Measurements from ENCODE around the gene ADGRA3. TPM values are rescaled to one million over a fixed set of nuclear protein-coding genes. Genes with fewer than 3 reads are reported as not detected.

ADGRA3 gene
- polyA plus RNA-seq, 1 experiment: 10.6 TPM

GRCh38 chr4:22440999-22441398, 74.9 kb downstream of the ADGRA3 start:
- Histone ChIP-seq H3K27me3 (ENCODE audit: control insufficient read depth, insufficient read depth, low read length) (no peaks in the 10 kb centered on the region), H3K36me3 (ENCODE audit: control insufficient read depth, insufficient read depth, low read length) (no peaks in the 10 kb centered on the region), H3K4me3 (ENCODE audit: low read depth, low read length) (no peak overlapping the region)
- CTCF ChIA-PET: interaction anchor here (0.6 to 1.3 kb wide), 3 partner anchors 13 to 51 kb away, joined by 3 read pairs; no protein-coding TSS in a partner anchor
- TF ChIP-seq CTCF (IDR thresholded peaks at IDR 0.05; ENCODE audit: insufficient read depth, low read depth, low read length): no peak
- no peak for DNase-seq (ENCODE audit: low read depth)
- POLR2A ChIA-PET: no interaction called here

- ChIA-PET POLR2A (no interaction called here), CTCF (no interaction called here)
- H3K36me3 ChIP-seq (ENCODE audit: control insufficient read depth, insufficient read depth, low read length): no peaks in the 10 kb centered on the region
- H3K4me3 ChIP-seq (ENCODE audit: low read depth, low read length): no peak overlapping the region
- TF ChIP-seq CTCF (IDR thresholded peaks at IDR 0.05; ENCODE audit: insufficient read depth, low read depth, low read length): no peak
- no peaks in the 10 kb centered on the region for H3K27me3 ChIP-seq (ENCODE audit: control insufficient read depth, insufficient read depth, low read length)
- DNase-seq (ENCODE audit: low read depth): no peak
Observed at GRCh38 chr4:22439947-22440346, 75.9 kb downstream of the ADGRA3 start.

- DNase-seq (ENCODE audit: low read depth): no peak
- no peaks in the 10 kb centered on the region for H3K36me3 ChIP-seq (ENCODE audit: control insufficient read depth, insufficient read depth, low read length)
- H3K4me3 ChIP-seq (ENCODE audit: low read depth, low read length): no peak overlapping the region
- ChIA-PET POLR2A (no interaction called here), CTCF (interaction anchor here (1.2 to 2.2 kb wide), 6 partner anchors 8 to 646 kb away, joined by 4 to 9 read pairs (median 6); no protein-coding TSS in a partner anchor)
- TF ChIP-seq CTCF (IDR thresholded peaks at IDR 0.05; ENCODE audit: insufficient read depth, low read depth, low read length): no peak
- no peaks in the 10 kb centered on the region for H3K27me3 ChIP-seq (ENCODE audit: control insufficient read depth, insufficient read depth, low read length)
Observed at GRCh38 chr4:22435652-22436051, 80.2 kb downstream of the ADGRA3 start.

GRCh38 chr4:22434895-22435294, 81.0 kb downstream of the ADGRA3 start:
- CTCF ChIA-PET: interaction anchor here (0.6 to 2.2 kb wide), 8 partner anchors 8 to 646 kb away, joined by 3 to 9 read pairs (median 4); no protein-coding TSS in a partner anchor
- POLR2A ChIA-PET: no interaction called here
- peak; percentile 58 for TF ChIP-seq CTCF (IDR thresholded peaks at IDR 0.05; ENCODE audit: insufficient read depth, low read depth, low read length)
- H3K36me3 ChIP-seq (ENCODE audit: control insufficient read depth, insufficient read depth, low read length): no peaks in the 10 kb centered on the region
- H3K4me3 ChIP-seq (ENCODE audit: low read depth, low read length): no peak overlapping the region
- no peak for DNase-seq (ENCODE audit: low read depth)
- H3K27me3 ChIP-seq (ENCODE audit: control insufficient read depth, insufficient read depth, low read length): no peaks in the 10 kb centered on the region

GRCh38 chr4:22430626-22431025, 85.2 kb downstream of the ADGRA3 start:
- DNase-seq (ENCODE audit: low read depth): no peak
- POLR2A ChIA-PET: no interaction called here
- no peaks in the 10 kb centered on the region for H3K27me3 ChIP-seq (ENCODE audit: control insufficient read depth, insufficient read depth, low read length)
- CTCF ChIA-PET: no interaction called here
- TF ChIP-seq CTCF (IDR thresholded peaks at IDR 0.05; ENCODE audit: insufficient read depth, low read depth, low read length): no peak
- H3K4me3 ChIP-seq (ENCODE audit: low read depth, low read length): no peak overlapping the region
- H3K36me3 ChIP-seq (ENCODE audit: control insufficient read depth, insufficient read depth, low read length): no peaks in the 10 kb centered on the region

Data from BJ (cell line).